Tibial nerve (tissue), 3 donors: ENCODE measurements around the gene ABHD12B.

ENCODE experiments used
- CTCF ChIP-seq, 5 experiments: fragments of 200-600 bp in 3 of 5; fragments of 450-650 bp in 2 of 5; sonication (generic) in 3 of 5; IDR thresholded peaks; one replicate each; pipeline ENCODE4 v1.5.1; 2016 to 2019; ENCODE audit warnings: antibody characterized with exemption in 5 of 5, mild to moderate bottlenecking in 3 of 5, moderate library complexity in 2 of 5
- POLR2A ChIP-seq, 2 donors: fragments of 450-650 bp; IDR thresholded peaks; one replicate each; pipeline ENCODE4 v1.6.1; 2017; ENCODE audit warnings: antibody characterized with exemption in 2 of 2, mild to moderate bottlenecking in 2 of 2, moderate library complexity in 2 of 2

- TF ChIP-seq CTCF (IDR thresholded peaks at IDR 0.05) (no peak), POLR2A (IDR thresholded peaks at IDR 0.05) (no peak)
Observed at GRCh38 chr14:50941151-50941550, 69.3 kb downstream of the ABHD12B start.
